Right ventricle myocardium superior (tissue), 1 donor: ENCODE data around the gene FXYD5. TPM values are rescaled to one million over a fixed set of nuclear protein-coding genes. Genes with fewer than 3 reads are reported as not detected.

ENCODE experiments used
- ATAC-seq: fragments of 200-7000 bp; cut with Tn5 transposase; one replicate; pipeline ENCODE4 v1.9.1; 2020; ENCODE audit warnings: mild to moderate bottlenecking; ENCODE audit not compliant: poor library complexity
- DNase-seq: peaks from one replicate; pipeline ENCODE4 v3.0.0-alpha.2; 2020
- intact Hi-C: fragments of 100-400 bp; cut with DNase I; formaldehyde crosslinking; loops from one replicate; pipeline ENCODE4 v1.11.2; 2022
- total RNA-seq: library from RNA; stranded (reverse); fragmentation: NEBNext Ultra II Directional; extraction: Animal tissue kit (Norgen Biotek cat#: 25700); gene quantifications from one replicate; pipeline ENCODE4 v1.2.1, GENCODE V29; 2021
- donor health status: DM: no; HTN: yes; CAD: no; lungs with severe emphysema.

FXYD5 gene
- total RNA-seq, 1 donor from 2014 or later: 20.9 TPM

- ATAC-seq (peak; percentile 16), DNase-seq (no peak)
- intact Hi-C loops: no loop called here
These were observed 62.5 kb downstream of the FXYD5 start for GRCh38 chr19:35216833-35217648.

DNA sequence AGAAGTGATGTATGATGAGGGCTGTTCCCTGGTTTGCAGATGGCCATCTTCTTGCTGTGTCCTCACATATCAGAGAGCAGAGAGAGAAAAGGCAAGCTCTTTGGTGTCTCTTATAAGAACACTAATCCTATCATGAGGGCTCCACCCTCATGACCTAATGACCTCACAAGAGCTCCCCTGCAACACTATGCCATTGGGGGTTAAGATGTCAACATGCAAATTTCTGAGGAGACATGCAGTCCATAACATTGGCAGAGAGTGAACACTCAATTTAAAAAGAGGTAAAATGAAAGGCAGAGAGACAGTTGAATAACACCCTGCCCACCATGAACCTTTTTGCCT is 63.1 kb downstream of the FXYD5 start:
- no peak for DNase-seq
- intact Hi-C loops: no loop called here
- no peak for ATAC-seq

DNA sequence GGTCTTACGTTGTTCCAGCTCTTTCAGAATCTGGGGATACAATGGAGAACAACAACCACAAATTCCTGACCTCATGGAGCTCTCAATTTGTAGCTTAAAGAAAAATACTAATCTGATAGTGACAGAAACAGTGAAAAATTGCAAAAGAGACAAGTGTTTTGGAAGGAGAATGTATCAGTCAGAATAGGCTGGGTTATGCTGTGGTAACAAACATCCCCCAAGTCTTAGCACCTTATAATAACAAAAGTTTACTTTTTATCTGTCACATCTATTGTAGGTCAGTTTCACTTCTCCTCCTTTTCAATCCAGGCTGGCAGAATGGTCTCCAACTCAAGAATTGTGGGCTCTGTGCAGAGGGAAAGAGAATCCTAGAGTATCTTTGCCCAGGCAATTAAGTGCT is 64.5 kb downstream of the FXYD5 start:
- ATAC-seq (no peak), DNase-seq (no peak)
- intact Hi-C loops: no loop called here

Other genes starting within 250 kb of the FXYD5 start
- 2.6 TPM for gene ZNF30, start 227.8 kb upstream of the FXYD5 start, total RNA-seq
- 3.3 TPM for gene ZNF792, start 190.5 kb upstream of the FXYD5 start, total RNA-seq
- gene GRAMD1A, start 154.4 kb upstream of the FXYD5 start, total RNA-seq: 25.5 TPM
- 48.2 TPM for gene SCN1B, start 124.3 kb upstream of the FXYD5 start, total RNA-seq
- 5.6 TPM for gene HPN, start 113.0 kb upstream of the FXYD5 start, total RNA-seq
- 1.3 TPM for gene FXYD3, start 38.9 kb upstream of the FXYD5 start, total RNA-seq
- 8.1 TPM for gene LGI4, start 19.7 kb upstream of the FXYD5 start, total RNA-seq
- 580 TPM for gene FXYD1, start 15.9 kb upstream of the FXYD5 start, total RNA-seq
- gene FXYD7, start 11.5 kb upstream of the FXYD5 start, total RNA-seq: not detected
- gene FAM187B, start 74.0 kb downstream of the FXYD5 start, total RNA-seq: not detected
- gene LSR, start 94.3 kb downstream of the FXYD5 start, total RNA-seq: 4.5 TPM
- gene USF2, start 114.2 kb downstream of the FXYD5 start, total RNA-seq: 141 TPM
- not detected for gene HAMP, start 127.8 kb downstream of the FXYD5 start, total RNA-seq
- not detected for gene MAG, start 137.4 kb downstream of the FXYD5 start, total RNA-seq
- 0.56 TPM for gene CD22, start 174.5 kb downstream of the FXYD5 start, total RNA-seq
- not detected for gene FFAR1, start 193.2 kb downstream of the FXYD5 start, total RNA-seq
- gene FFAR3, start 203.7 kb downstream of the FXYD5 start, total RNA-seq: not detected
- gene GPR42, start 216.3 kb downstream of the FXYD5 start, total RNA-seq: not detected